Progenitor cell of endocrine pancreas (in vitro differentiated cells): ENCODE data around the gene GALC. TPM values are rescaled to one million over a fixed set of nuclear protein-coding genes. Genes with fewer than 3 reads are reported as not detected.

ENCODE experiments used
- DNase-seq: peaks from one replicate; pipeline ENCODE4 v3.0.0; 2021; ENCODE audit warnings: low spot score; ENCODE audit not compliant: unreplicated experiment
- H3K27ac Mint-ChIP-seq: 2 replicates; pipeline ENCODE4 v1.8.0; 2021; ENCODE audit warnings: mild to moderate bottlenecking, moderate library complexity, mixed read lengths
- H3K27me3 Mint-ChIP-seq: 2 replicates; pipeline ENCODE4 v1.8.0; 2021; ENCODE audit warnings: mixed read lengths
- H3K36me3 Mint-ChIP-seq: 2 replicates; pipeline ENCODE4 v1.8.0; 2022; ENCODE audit warnings: mixed read lengths; ENCODE audit not compliant: insufficient read depth
- H3K4me1 Mint-ChIP-seq: 2 replicates; pipeline ENCODE4 v1.8.0; 2021; ENCODE audit warnings: low read depth, mixed read lengths
- H3K4me3 Mint-ChIP-seq: 2 replicates; pipeline ENCODE4 v1.8.0; 2021; ENCODE audit warnings: low read depth, mild to moderate bottlenecking, moderate library complexity, mixed read lengths
- H3K9me3 Mint-ChIP-seq: 2 replicates; pipeline ENCODE4 v1.8.0; 2021; ENCODE audit warnings: low read depth, mixed read lengths
- CTCF ChIP-seq: fragments of 200-600 bp; sonication (generic); IDR thresholded peaks from one replicate; pipeline ENCODE4 v1.5.0; 2021; ENCODE audit warnings: antibody characterized with exemption, mild to moderate bottlenecking; ENCODE audit not compliant: unreplicated experiment
- total RNA-seq: library from RNA; stranded (reverse); gene quantifications from 2 replicates; pipeline ENCODE4 v1.2.1, GENCODE V29; 2021

The GALC gene
- total RNA-seq, 1 donor from 2014 or later: 43.0 TPM

DNA sequence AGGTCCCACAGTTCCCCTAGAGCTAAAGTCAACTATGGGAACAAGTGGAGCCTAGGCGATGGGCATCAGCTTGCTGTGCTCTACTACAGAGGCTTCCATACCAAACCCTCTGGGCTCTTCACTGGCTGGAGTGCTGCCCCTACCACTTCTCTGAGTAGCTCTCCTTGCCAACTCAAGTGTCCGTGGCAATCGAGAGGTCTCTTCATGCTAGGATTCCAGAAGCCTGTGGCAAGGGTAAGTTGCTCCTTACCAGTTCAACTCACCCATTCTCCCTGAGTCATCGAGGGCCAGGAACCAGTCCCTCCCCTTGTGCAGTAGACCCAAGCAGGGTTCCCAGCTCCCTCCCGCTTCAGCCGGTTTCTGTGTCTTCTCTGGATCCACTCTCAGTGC lies 76.1 kb downstream of the GALC start:
- no peak for TF ChIP-seq CTCF
- Mint-ChIP-seq H3K27me3 (no peaks in the 10 kb centered on the region), H3K9me3 (peaks cover 24% of the 10 kb centered on the region), H3K27ac (no peak overlapping the region), H3K4me1 (no peaks in the 10 kb centered on the region), H3K36me3 (no peaks in the 10 kb centered on the region), H3K4me3 (no peak overlapping the region)
- no peak for DNase-seq

DNA sequence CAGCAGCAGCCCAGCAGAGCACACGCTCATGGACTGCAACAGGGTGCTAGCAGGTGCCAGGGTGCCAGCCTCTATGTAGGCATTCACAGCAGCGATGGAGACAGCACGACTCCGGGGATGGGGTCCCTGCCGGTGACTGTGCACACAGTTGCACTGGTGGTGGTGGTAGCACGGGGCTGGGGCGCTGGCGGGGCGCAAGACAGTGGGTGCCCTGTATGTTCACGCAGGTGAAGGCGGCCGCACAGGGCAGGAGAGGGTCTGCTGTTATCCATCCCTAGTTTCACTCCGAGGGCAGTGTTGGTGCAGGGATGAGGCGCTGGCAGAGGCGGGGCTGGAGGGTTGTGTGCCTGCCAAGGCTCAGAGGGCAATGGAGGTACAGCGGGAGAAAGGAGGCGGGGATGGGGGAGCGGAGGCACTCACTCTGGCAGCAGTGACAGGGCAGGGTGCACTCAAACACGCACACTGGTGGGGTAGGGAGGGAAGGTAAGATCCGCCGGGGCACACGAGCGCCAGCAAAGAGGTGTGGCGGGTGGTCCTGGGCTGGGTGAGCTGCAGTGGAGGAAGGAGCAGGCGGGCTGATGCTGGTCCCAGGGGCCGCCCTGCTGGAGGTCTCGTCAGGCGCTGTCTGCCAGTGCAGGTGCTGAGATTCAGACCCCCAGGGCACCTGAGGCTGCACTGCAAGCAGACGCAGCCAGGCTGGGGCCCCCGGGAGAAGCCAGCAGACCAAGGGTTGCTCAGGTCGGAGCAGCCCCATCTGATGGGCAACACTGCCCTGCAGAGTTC lies 76.7 kb downstream of the GALC start:
- TF ChIP-seq CTCF: no peak
- no peak for DNase-seq
- Mint-ChIP-seq H3K27ac (no peak overlapping the region), H3K4me3 (no peak overlapping the region), H3K27me3 (no peaks in the 10 kb centered on the region), H3K9me3 (peaks cover 24% of the 10 kb centered on the region), H3K4me1 (no peaks in the 10 kb centered on the region), H3K36me3 (no peaks in the 10 kb centered on the region)

- peaks cover 3% of the 10 kb centered on the region for H3K27me3 Mint-ChIP-seq
- no peak for TF ChIP-seq CTCF
- no peaks in the 10 kb centered on the region for H3K4me1 Mint-ChIP-seq
- H3K4me3 Mint-ChIP-seq: no peak overlapping the region
- H3K27ac Mint-ChIP-seq: no peak overlapping the region
- H3K36me3 Mint-ChIP-seq: no peaks in the 10 kb centered on the region
- H3K9me3 Mint-ChIP-seq: peaks cover 23% of the 10 kb centered on the region
- no peak for DNase-seq
Measured at GRCh38 chr14:87908550-87908949, 84.4 kb downstream of the GALC start.

GRCh38 chr14:87901652-87902051 lies 91.3 kb downstream of the GALC start:
- no peak overlapping the region for H3K4me3 Mint-ChIP-seq
- TF ChIP-seq CTCF: no peak
- no peak for DNase-seq
- H3K27me3 Mint-ChIP-seq: peaks cover 15% of the 10 kb centered on the region
- no peak overlapping the region for H3K27ac Mint-ChIP-seq
- no peaks in the 10 kb centered on the region for H3K9me3 Mint-ChIP-seq
- H3K36me3 Mint-ChIP-seq: no peaks in the 10 kb centered on the region
- H3K4me1 Mint-ChIP-seq: peaks cover 3% of the 10 kb centered on the region

GRCh38 chr14:87901236-87901635 lies 91.7 kb downstream of the GALC start:
- Mint-ChIP-seq H3K9me3 (no peaks in the 10 kb centered on the region), H3K27ac (no peak overlapping the region), H3K36me3 (no peaks in the 10 kb centered on the region), H3K4me3 (no peak overlapping the region), H3K4me1 (peaks cover 6% of the 10 kb centered on the region), H3K27me3 (peaks cover 17% of the 10 kb centered on the region)
- TF ChIP-seq CTCF: no peak
- no peak for DNase-seq
